Measurements from ENCODE around the gene NOVA2. TPM values are rescaled to one million over a fixed set of nuclear protein-coding genes. Genes with fewer than 3 reads are reported as not detected.

NOVA2 gene
- total and polyA plus RNA-seq, 2 donors from 2014 or later = 0.95 to 8.5 TPM

- H3K36me3 ChIP-seq (ENCODE audit: control insufficient read depth in 2 of 3, insufficient read depth in 3 of 3, low read length in 3 of 3) = peaks cover 0 to 9% (median 4%) of the 10 kb centered on the region in 3 donors
- FAIRE-seq (no peak), DNase-seq (peak in 3 of 5 donors; percentile 8 to 73 (median 48))
- intact Hi-C loops (cut with DNase I) = no loop called here
- no peaks in the 10 kb centered on the region for H3K27me3 ChIP-seq (ENCODE audit: control insufficient read depth, insufficient read depth, low read length)
- no peaks in the 10 kb centered on the region for H3K9me3 ChIP-seq (ENCODE audit: control insufficient read depth in 2 of 3, insufficient read depth in 1 of 3, low read length in 3 of 3)
- no peak for TF ChIP-seq CTCF (IDR thresholded peaks at IDR 0.05; ENCODE audit: borderline replicate concordance, extremely low read depth, insufficient read depth)
- H3K9ac ChIP-seq (ENCODE audit: low read length in 3 of 3) = peak within 1 kb of the TSS; percentile 62 to 94 (median 94)
- peak within 1 kb of the TSS; percentile 75 to 89 (median 88) for H3K4me3 ChIP-seq (ENCODE audit: low read length in 3 of 3)
- peaks cover 0 to 20% (median 0%) of the 10 kb centered on the region in 3 donors for H3K4me1 ChIP-seq (ENCODE audit: control insufficient read depth in 2 of 3, insufficient read depth in 2 of 3, low read depth in 1 of 3, low read length in 3 of 3)
- peak within 1 kb of the TSS; percentile 65 to 73 for H3K27ac ChIP-seq (ENCODE audit: low read depth in 2 of 2, low read length in 2 of 2)
Measured at GRCh38 chr19:45901912-45902650, 71.6 kb downstream of the NOVA2 start, which contains the start of gene MYPOP. Gene MYPOP, minus strand, starts transcription at chr19:45902613. Its CDS starts 840 bp downstream, at chr19:45901773.

GRCh38 chr19:45901432-45901911 is 72.2 kb downstream of the NOVA2 start:
- H3K27me3 ChIP-seq (ENCODE audit: control insufficient read depth, insufficient read depth, low read length) = no peaks in the 10 kb centered on the region

GRCh38 chr19:45900738-45901431 is 72.8 kb downstream of the NOVA2 start:
- peak in 1 of 5 donors; percentile 57 for DNase-seq
- FAIRE-seq = no peak
- Histone ChIP-seq H3K4me1 (ENCODE audit: control insufficient read depth in 2 of 3, insufficient read depth in 2 of 3, low read depth in 1 of 3, low read length in 3 of 3) (peaks cover 0 to 20% (median 0%) of the 10 kb centered on the region in 3 donors), H3K27me3 (ENCODE audit: control insufficient read depth, insufficient read depth, low read length) (no peaks in the 10 kb centered on the region), H3K27ac (ENCODE audit: low read depth in 2 of 2, low read length in 2 of 2) (no peak overlapping the region), H3K9ac (ENCODE audit: low read length in 3 of 3) (peak overlapping the region in 1 of 3 donors; percentile 32), H3K4me3 (ENCODE audit: low read length in 3 of 3) (peak overlapping the region in 2 of 3 donors; percentile 44 to 89), H3K9me3 (ENCODE audit: control insufficient read depth in 2 of 3, insufficient read depth in 1 of 3, low read length in 3 of 3) (no peaks in the 10 kb centered on the region), H3K36me3 (ENCODE audit: control insufficient read depth in 2 of 3, insufficient read depth in 3 of 3, low read length in 3 of 3) (peaks cover 0 to 9% (median 4%) of the 10 kb centered on the region in 3 donors)
- intact Hi-C loops (cut with DNase I) = no loop called here
- TF ChIP-seq CTCF (IDR thresholded peaks at IDR 0.05; ENCODE audit: borderline replicate concordance, extremely low read depth, insufficient read depth) = peak; percentile 9

More at GRCh38 chr19:45901432-45901911, 72.2 kb downstream of the NOVA2 start:
- H3K36me3 ChIP-seq (ENCODE audit: control insufficient read depth in 2 of 3, insufficient read depth in 3 of 3, low read length in 3 of 3) = peaks cover 0 to 9% (median 4%) of the 10 kb centered on the region in 3 donors
- FAIRE-seq (no peak), DNase-seq (peak in 4 of 5 donors; percentile 26 to 84 (median 57))
- peak overlapping the region in 1 of 3 donors; percentile 26 for H3K9ac ChIP-seq (ENCODE audit: low read length in 3 of 3)
- no peaks in the 10 kb centered on the region for H3K9me3 ChIP-seq (ENCODE audit: control insufficient read depth in 2 of 3, insufficient read depth in 1 of 3, low read length in 3 of 3)
- no peak for TF ChIP-seq CTCF (IDR thresholded peaks at IDR 0.05; ENCODE audit: borderline replicate concordance, extremely low read depth, insufficient read depth)
- H3K4me3 ChIP-seq (ENCODE audit: low read length in 3 of 3) = peak overlapping the region in 2 of 3 donors; percentile 38 to 89
- H3K4me1 ChIP-seq (ENCODE audit: control insufficient read depth in 2 of 3, insufficient read depth in 2 of 3, low read depth in 1 of 3, low read length in 3 of 3) = peaks cover 0 to 20% (median 0%) of the 10 kb centered on the region in 3 donors
- H3K27ac ChIP-seq (ENCODE audit: low read depth in 2 of 2, low read length in 2 of 2) = no peak overlapping the region
- intact Hi-C loops (cut with DNase I) = no loop called here
